ENCODE results near the gene MAN1A1. TPM values are rescaled to one million over a fixed set of nuclear protein-coding genes. Genes with fewer than 3 reads are reported as not detected.

MAN1A1 gene
- total and polyA plus RNA-seq, 2 of the 4 experiments (the other 2 are of a cell fraction) = 5.9 to 6.4 TPM

DNA sequence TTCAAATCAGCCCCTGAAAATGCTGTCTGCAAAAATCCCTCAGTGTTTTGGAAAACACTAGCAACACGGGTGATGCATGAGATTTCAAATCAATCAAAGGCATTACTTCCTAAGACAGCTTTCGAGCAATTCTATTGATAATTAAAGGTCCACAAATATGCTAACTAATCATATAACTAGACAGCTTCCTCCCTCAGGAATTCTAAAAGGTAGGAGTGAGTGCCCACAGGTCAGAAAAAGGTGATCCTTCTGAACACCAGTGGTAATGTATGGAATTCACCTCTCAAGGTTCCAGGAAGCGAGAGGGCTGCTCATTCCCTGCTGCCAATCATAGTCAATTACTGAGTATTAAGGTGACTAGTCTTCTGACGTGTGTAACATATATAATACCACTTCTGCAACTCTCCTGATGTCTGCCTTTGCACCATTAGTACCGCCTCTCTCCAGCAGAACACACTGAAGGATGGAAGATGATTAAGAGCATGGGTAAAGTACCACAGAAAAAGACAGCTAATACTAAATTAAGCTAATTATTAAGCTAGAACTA is 16.4 kb downstream of the MAN1A1 start:
- H2BK20ac ChIP-seq (ENCODE audit: low read depth, low read length) = no peak overlapping the region
- in situ Hi-C loops (cut with MboI; ENCODE audit: low sequenced_read_pairs) = no loop called here
- no peak overlapping the region for H2BK15ac ChIP-seq (ENCODE audit: low read depth, low read length)
- no peak overlapping the region for H4K91ac ChIP-seq (ENCODE audit: insufficient read depth, low read depth, low read length)
- H3K27me3 ChIP-seq (ENCODE audit: control insufficient read depth, insufficient read depth, low read length) = no peaks in the 10 kb centered on the region
- intact Hi-C loops (cut with micrococcal nuclease) = no loop called here
- H3K23ac ChIP-seq (ENCODE audit: low read depth, low read length) = no peak overlapping the region
- no peak overlapping the region for H4K8ac ChIP-seq (ENCODE audit: low read depth in 2 of 2, low read length in 2 of 2)
- ChIA-PET CTCF (interaction anchor here (0.9 kb wide), 1 partner anchor 13 kb away, joined by 3 read pairs; no protein-coding TSS in a partner anchor), POLR2A (ENCODE audit: unreplicated experiment) (no interaction called here)
- no TSS peak for BruUV-seq (replicated peaks)
- H3K4me2 ChIP-seq (ENCODE audit: low read depth, low read length) = no peak overlapping the region
- no peak overlapping the region for H3K27ac ChIP-seq (ENCODE audit: insufficient read depth, low read length)
- 86% methylated on average over 1 of the region's 5 CpGs; no CpG with 5 or more reads in 1 of the 2 experiments for WGBS, 2 experiments (ENCODE audit: extremely low coverage in 2 of 2, insufficient read length in 1 of 2)
- H3K14ac ChIP-seq (replicated peaks; ENCODE audit: low read depth, low read length) = no peak overlapping the region
- ATAC-seq (ENCODE audit: low read depth) (no peak), DNase-seq (no peak)
- H3K79me1 ChIP-seq (ENCODE audit: low read depth in 1 of 2, low read length in 2 of 2) = peaks cover 0 to 4% of the 10 kb centered on the region in 2 experiments; a peak in 1 of 4 replicates
- no peak overlapping the region for H3K56ac ChIP-seq (ENCODE audit: extremely low read depth, insufficient read depth, low read length)
- no peak overlapping the region for H4K5ac ChIP-seq (ENCODE audit: low read depth, low read length)
- no peak overlapping the region for H3K4me3 ChIP-seq (ENCODE audit: insufficient read depth, low read depth, low read length)
- no peak overlapping the region for H2AFZ ChIP-seq (replicated peaks; ENCODE audit: low read length, poor library complexity)
- H2BK5ac ChIP-seq (ENCODE audit: low read depth, low read length, poor library complexity, severe bottlenecking) = no peak overlapping the region
- no peak overlapping the region for H3K18ac ChIP-seq (ENCODE audit: low read depth, low read length)
- no peaks in the 10 kb centered on the region for H3K9me3 ChIP-seq (ENCODE audit: control insufficient read depth, insufficient read depth, low read length)
- no peak overlapping the region for H3K4ac ChIP-seq (ENCODE audit: low read depth, low read length)
- no peak overlapping the region for H2AK9ac ChIP-seq (replicated peaks; ENCODE audit: low read depth, low read length, poor library complexity)
- TF ChIP-seq MAZ (IDR thresholded peaks at IDR 0.05; ENCODE audit: borderline replicate concordance, low read depth, low read length) (no peak), MAFK (IDR thresholded peaks at IDR 0.05; ENCODE audit: low read depth, low read length) (no peak), RCOR1 (IDR thresholded peaks at IDR 0.05; ENCODE audit: insufficient replicate concordance, low read length) (no peak), NFE2L2 (IDR thresholded peaks at IDR 0.05; ENCODE audit: low read depth, low read length) (no peak), RAD21 (IDR thresholded peaks at IDR 0.05; ENCODE audit: low read length) (no peak), BHLHE40 (IDR thresholded peaks at IDR 0.05; ENCODE audit: low read depth, low read length) (no peak), POLR2A (IDR thresholded peaks at IDR 0.05; ENCODE audit: low read depth, low read length) (no peak), CEBPB (IDR thresholded peaks at IDR 0.05; ENCODE audit: low read depth, low read length) (no peak)
- TF ChIP-seq, protein P1, sequence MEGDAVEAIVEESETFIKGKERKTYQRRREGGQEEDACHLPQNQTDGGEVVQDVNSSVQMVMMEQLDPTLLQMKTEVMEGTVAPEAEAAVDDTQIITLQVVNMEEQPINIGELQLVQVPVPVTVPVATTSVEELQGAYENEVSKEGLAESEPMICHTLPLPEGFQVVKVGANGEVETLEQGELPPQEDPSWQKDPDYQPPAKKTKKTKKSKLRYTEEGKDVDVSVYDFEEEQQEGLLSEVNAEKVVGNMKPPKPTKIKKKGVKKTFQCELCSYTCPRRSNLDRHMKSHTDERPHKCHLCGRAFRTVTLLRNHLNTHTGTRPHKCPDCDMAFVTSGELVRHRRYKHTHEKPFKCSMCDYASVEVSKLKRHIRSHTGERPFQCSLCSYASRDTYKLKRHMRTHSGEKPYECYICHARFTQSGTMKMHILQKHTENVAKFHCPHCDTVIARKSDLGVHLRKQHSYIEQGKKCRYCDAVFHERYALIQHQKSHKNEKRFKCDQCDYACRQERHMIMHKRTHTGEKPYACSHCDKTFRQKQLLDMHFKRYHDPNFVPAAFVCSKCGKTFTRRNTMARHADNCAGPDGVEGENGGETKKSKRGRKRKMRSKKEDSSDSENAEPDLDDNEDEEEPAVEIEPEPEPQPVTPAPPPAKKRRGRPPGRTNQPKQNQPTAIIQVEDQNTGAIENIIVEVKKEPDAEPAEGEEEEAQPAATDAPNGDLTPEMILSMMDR (conservative IDR thresholded peaks at IDR 0.05; ENCODE audit: low read depth, low read length) = no peak
- TF ChIP-seq, protein P2, sequence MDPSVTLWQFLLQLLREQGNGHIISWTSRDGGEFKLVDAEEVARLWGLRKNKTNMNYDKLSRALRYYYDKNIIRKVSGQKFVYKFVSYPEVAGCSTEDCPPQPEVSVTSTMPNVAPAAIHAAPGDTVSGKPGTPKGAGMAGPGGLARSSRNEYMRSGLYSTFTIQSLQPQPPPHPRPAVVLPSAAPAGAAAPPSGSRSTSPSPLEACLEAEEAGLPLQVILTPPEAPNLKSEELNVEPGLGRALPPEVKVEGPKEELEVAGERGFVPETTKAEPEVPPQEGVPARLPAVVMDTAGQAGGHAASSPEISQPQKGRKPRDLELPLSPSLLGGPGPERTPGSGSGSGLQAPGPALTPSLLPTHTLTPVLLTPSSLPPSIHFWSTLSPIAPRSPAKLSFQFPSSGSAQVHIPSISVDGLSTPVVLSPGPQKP (IDR thresholded peaks at IDR 0.05; ENCODE audit: borderline replicate concordance, low read depth, low read length) = no peak
- H3K4me1 ChIP-seq (ENCODE audit: control insufficient read depth, insufficient read depth, low read length) = no peaks in the 10 kb centered on the region
- dilution Hi-C loops (cut with HindIII; ENCODE audit: low sequenced_read_pairs, unreplicated experiment) = no loop called here
- H3K9me1 ChIP-seq (ENCODE audit: insufficient read depth, low read length) = no peaks in the 10 kb centered on the region; the same call in 1 of the 2 replicates
- H2AK5ac ChIP-seq (ENCODE audit: low read depth, low read length) = no peak overlapping the region
- no peak overlapping the region for H2BK120ac ChIP-seq (ENCODE audit: low read depth, low read length)
- no peak overlapping the region for H3K9ac ChIP-seq (ENCODE audit: low read depth, low read length)
- no peaks in the 10 kb centered on the region for H4K20me1 ChIP-seq (ENCODE audit: insufficient read depth, low read length)
- peaks cover 2% of the 10 kb centered on the region; the same call in 1 of the 2 replicates for H3K36me3 ChIP-seq (ENCODE audit: control insufficient read depth, insufficient read depth, low read length)
